ENCODE results near the gene ART4. TPM values are rescaled to one million over a fixed set of nuclear protein-coding genes. Genes with fewer than 3 reads are reported as not detected.

ART4 gene
- total RNA-seq, 1 donor: not detected

GRCh38 chr12:14776236-14776961 lies 66.9 kb downstream of the ART4 start:
- Histone ChIP-seq H3K27me3 (ENCODE audit: insufficient read depth, low read length) (no peaks in the 10 kb centered on the region), H3K36me3 (ENCODE audit: insufficient read depth, low read length) (no peaks in the 10 kb centered on the region), H3K4me1 (ENCODE audit: insufficient read depth, low read length) (peaks cover 24% of the 10 kb centered on the region), H3K4me3 (ENCODE audit: insufficient read depth, low read length) (peak overlapping the region; percentile 77), H3K27ac (ENCODE audit: low read depth, low read length) (peak overlapping the region; percentile 87), H3K79me2 (ENCODE audit: insufficient read depth, low read length) (peaks cover 18% of the 10 kb centered on the region), H4K20me1 (ENCODE audit: insufficient read depth, low read length) (peaks cover 3% of the 10 kb centered on the region), H2AFZ (ENCODE audit: low read length) (no peak overlapping the region), H3K4me2 (ENCODE audit: insufficient read depth, low read length) (peak overlapping the region; percentile 78), H3K9me3 (ENCODE audit: low read depth, low read length) (no peaks in the 10 kb centered on the region)
- TF ChIP-seq, protein P1, sequence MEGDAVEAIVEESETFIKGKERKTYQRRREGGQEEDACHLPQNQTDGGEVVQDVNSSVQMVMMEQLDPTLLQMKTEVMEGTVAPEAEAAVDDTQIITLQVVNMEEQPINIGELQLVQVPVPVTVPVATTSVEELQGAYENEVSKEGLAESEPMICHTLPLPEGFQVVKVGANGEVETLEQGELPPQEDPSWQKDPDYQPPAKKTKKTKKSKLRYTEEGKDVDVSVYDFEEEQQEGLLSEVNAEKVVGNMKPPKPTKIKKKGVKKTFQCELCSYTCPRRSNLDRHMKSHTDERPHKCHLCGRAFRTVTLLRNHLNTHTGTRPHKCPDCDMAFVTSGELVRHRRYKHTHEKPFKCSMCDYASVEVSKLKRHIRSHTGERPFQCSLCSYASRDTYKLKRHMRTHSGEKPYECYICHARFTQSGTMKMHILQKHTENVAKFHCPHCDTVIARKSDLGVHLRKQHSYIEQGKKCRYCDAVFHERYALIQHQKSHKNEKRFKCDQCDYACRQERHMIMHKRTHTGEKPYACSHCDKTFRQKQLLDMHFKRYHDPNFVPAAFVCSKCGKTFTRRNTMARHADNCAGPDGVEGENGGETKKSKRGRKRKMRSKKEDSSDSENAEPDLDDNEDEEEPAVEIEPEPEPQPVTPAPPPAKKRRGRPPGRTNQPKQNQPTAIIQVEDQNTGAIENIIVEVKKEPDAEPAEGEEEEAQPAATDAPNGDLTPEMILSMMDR (IDR thresholded peaks at IDR 0.05; ENCODE audit: extremely low read depth, low read depth, low read length): peak; percentile 34
- peak; percentile 82 for DNase-seq (ENCODE audit: insufficient read length, low spot score, missing footprints)

DNA sequence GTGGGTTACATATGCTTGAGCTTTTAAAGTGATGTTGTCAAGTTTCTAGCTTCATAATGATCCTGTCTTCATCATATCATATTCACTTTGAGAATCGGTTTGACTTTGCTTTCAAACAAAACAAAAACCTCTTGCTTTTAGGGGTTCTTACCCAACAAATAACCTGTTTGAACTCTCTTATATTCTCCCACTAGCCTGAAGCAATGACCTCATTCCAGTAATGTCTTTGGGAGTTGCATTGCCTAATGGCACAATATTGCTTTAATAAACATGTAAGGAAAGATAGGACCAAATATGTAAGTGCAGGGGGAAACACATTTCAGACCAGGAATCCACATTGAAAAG lies 67.7 kb downstream of the ART4 start:
- H3K27me3 ChIP-seq (ENCODE audit: insufficient read depth, low read length): no peaks in the 10 kb centered on the region
- H2AFZ ChIP-seq (ENCODE audit: low read length): peak overlapping the region; percentile 94
- no peaks in the 10 kb centered on the region for H3K9me3 ChIP-seq (ENCODE audit: low read depth, low read length)
- H3K4me1 ChIP-seq (ENCODE audit: insufficient read depth, low read length): peaks cover 24% of the 10 kb centered on the region
- DNase-seq (ENCODE audit: insufficient read length, low spot score, missing footprints): no peak
- no peaks in the 10 kb centered on the region for H3K36me3 ChIP-seq (ENCODE audit: insufficient read depth, low read length)
- TF ChIP-seq, protein P1 (IDR thresholded peaks at IDR 0.05; ENCODE audit: extremely low read depth, low read depth, low read length): no peak
- peaks cover 3% of the 10 kb centered on the region for H4K20me1 ChIP-seq (ENCODE audit: insufficient read depth, low read length)
- peak overlapping the region; percentile 87 for H3K27ac ChIP-seq (ENCODE audit: low read depth, low read length)
- H3K4me3 ChIP-seq (ENCODE audit: insufficient read depth, low read length): peak overlapping the region; percentile 77
- H3K79me2 ChIP-seq (ENCODE audit: insufficient read depth, low read length): peaks cover 20% of the 10 kb centered on the region
- H3K4me2 ChIP-seq (ENCODE audit: insufficient read depth, low read length): peak overlapping the region; percentile 78

Other genes starting within 250 kb of the ART4 start
- gene GUCY2C, start 146.9 kb downstream of the ART4 start, total RNA-seq: not detected in 2 replicates
- gene WBP11, start 40.0 kb downstream of the ART4 start, total RNA-seq: 10.3 and 19.5 TPM in 2 replicates
- gene C12orf60, start 39.9 kb downstream of the ART4 start, total RNA-seq: 0.59 and 0.72 TPM in 2 replicates
- gene SMCO3, start 29.3 kb downstream of the ART4 start, total RNA-seq: under 0.01 TPM in 1 of 2 replicates, not detected in the other
- 8.0 and 16.8 TPM in 2 replicates for gene MGP, start 42.3 kb upstream of the ART4 start, total RNA-seq
- gene ERP27, start 95.0 kb upstream of the ART4 start, total RNA-seq: not detected in 2 replicates
- 1.5 and 7.2 TPM in 2 replicates for gene ARHGDIB, start 118.1 kb upstream of the ART4 start, total RNA-seq
- gene PDE6H, start 129.5 kb upstream of the ART4 start, total RNA-seq: not detected in 2 replicates